Measurements from ENCODE around the gene FAHD1. TPM values are rescaled to one million over a fixed set of nuclear protein-coding genes. Genes with fewer than 3 reads are reported as not detected.
"Not testable (repeated sequence)": the region's sequence is repeated elsewhere in the genome, so short reads cannot be mapped to it uniquely, and the experiment has no call there.

FAHD1 gene
- total RNA-seq, 1 donor from 2014 or later, result 60.7 TPM

- DNase-seq (ENCODE audit: extremely low read depth, low read depth, low spot score), result no peak
Observed at GRCh38 chr16:1788708-1789100, 38.3 kb upstream of the FAHD1 start.

GRCh38 chr16:1789643-1790045, 37.4 kb upstream of the FAHD1 start:
- DNase-seq (ENCODE audit: extremely low read depth, low read depth, low spot score), result no peak

DNA sequence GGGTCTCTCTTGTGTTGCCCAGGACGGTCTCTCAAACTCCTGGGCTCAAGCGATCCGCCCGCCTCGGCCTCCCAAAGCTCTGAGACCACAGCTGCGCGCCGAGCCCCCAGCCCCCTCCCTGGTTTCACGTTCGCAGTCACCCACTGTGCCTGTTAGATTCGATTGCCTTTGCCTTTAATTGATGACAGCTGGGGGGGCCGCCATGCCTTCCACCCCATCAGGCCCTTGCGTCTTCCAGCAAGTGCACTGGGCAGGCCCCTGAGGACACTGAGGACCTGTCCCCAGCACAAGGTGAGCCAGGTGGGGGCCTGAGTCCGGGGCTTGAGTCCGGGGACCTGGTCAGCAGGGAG, 36.8 kb upstream of the FAHD1 start:
- DNase-seq (ENCODE audit: extremely low read depth, low read depth, low spot score), result no peak

GRCh38 chr16:1790611-1791255, 36.3 kb upstream of the FAHD1 start:
- DNase-seq (ENCODE audit: extremely low read depth, low read depth, low spot score), result no peak

DNA sequence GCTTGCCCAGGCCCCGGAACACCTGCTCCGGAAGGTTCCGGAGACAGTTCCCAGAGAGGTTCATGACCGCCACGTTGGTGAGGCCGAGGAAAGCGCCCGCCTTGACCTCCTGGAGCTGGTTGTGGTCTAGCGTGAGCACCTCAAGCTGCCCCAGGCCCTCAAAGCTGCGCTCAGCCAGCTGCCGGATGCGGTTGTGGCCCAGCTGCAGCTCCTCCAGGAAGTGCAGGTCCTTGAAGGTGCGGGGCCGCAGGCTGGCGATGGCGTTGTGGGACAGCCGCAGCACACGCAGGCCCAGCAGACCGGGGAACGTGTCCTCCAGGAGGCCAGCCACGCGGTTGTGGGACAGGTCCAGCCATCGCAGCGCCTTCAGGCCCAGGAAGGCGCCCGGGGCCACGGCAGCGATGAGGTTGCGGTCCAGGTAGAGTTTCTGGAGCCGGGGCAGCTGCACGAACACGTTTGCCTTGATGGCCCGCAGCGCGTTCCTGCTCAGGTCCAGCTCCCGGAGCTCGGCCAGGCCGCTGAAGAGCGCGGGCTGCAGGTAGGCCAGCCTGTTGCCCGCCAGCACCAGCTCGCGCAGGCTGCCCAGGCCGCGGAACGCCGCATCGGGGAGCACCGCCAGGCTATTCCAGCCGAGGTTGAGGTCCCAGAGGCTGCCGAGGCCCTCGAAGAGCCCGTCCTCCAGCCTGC, 35.6 kb upstream of the FAHD1 start:
- DNase-seq (ENCODE audit: extremely low read depth, low read depth, low spot score), result no peak

DNA sequence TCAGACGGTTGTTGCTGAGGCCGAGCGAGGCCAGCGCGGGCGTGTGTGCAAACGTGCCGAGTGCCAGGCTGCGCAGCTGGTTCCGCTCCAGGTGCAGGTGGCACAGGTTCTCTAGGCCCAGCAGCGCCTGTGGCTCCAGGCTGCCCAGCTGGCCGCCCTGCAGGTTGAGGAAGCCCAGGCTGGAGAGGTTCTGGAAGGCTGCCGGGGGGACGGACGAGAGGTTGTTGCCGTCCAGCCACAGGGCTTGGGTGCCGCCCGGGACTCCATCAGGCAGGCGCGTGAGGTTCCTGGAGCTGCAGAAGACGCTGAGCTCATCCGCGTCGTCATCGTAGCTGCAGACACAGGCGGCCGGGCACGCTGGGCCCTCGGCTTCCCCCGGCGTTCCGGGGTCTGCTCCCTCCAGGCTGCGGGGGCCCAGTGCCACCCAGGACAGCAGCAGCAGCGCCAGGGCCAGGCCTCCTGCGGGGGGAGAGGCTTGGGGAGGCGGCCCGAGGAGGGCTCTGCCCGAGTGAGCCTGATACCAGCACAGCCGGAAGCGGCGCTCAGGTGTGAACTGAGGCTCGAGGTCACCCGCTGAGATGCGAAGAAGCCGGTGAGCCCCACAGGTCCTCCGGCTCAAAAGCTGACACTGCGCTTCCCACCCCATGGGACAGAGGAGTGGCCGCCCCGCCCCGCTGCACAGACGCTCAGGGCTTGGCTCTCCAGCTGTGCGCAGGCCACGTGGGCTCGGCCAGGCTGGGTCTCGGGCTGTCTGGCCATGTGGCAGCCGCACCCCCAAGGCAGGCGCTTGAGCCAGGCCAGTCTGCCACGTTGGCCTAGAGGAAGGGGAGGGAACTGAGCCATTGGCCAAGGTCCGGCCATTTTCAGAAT, 34.8 kb upstream of the FAHD1 start:
- DNase-seq (ENCODE audit: extremely low read depth, low read depth, low spot score), result no peak

DNA sequence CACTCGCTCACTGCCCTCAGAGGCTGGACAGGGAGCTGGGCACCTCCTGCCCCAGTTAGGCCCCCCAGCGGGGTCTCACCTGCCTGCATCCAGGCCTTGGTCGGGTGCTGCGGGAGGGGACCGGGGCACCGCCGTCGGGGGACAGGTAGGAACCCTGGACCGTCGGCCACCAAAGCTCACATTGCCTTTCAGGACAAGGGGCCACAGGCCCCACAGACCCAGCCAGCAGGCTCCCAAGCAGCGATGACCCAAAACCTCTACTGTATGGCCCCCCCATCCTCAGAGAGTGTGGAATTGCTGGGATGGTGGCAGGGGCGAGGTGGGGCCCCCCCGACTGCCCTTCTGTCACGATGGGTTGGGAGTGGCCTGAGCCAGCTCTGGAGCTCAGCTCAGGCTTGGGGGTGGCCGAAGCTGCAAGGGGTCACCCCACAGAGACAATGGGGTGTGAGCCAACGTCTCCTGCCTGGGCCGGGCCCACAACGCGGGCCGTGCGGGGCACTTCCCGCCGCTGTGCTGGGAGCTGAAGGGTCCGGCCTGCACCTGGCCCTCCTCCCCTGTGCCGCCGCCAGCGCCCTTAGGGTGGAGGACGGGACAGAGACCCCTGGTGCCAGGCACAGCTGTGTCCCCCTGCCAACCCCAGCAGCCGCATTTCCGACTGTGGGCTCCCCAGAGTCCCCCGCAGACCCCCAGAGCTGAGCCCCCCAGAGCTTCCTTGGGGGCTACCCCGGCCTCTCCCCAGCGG, 34.0 kb upstream of the FAHD1 start:
- DNase-seq (ENCODE audit: extremely low read depth, low read depth, low spot score), result no peak

GRCh38 chr16:1793578-1794220, 33.3 kb upstream of the FAHD1 start, which contains the start of gene IGFALS:
Gene IGFALS, minus strand, starts transcription at chr16:1793705. Its CDS starts 53 bp downstream, at chr16:1793652.
- no peak for DNase-seq (ENCODE audit: extremely low read depth, low read depth, low spot score)

GRCh38 chr16:1794221-1794871, 32.7 kb upstream of the FAHD1 start:
- DNase-seq (ENCODE audit: extremely low read depth, low read depth, low spot score), result no peak

DNA sequence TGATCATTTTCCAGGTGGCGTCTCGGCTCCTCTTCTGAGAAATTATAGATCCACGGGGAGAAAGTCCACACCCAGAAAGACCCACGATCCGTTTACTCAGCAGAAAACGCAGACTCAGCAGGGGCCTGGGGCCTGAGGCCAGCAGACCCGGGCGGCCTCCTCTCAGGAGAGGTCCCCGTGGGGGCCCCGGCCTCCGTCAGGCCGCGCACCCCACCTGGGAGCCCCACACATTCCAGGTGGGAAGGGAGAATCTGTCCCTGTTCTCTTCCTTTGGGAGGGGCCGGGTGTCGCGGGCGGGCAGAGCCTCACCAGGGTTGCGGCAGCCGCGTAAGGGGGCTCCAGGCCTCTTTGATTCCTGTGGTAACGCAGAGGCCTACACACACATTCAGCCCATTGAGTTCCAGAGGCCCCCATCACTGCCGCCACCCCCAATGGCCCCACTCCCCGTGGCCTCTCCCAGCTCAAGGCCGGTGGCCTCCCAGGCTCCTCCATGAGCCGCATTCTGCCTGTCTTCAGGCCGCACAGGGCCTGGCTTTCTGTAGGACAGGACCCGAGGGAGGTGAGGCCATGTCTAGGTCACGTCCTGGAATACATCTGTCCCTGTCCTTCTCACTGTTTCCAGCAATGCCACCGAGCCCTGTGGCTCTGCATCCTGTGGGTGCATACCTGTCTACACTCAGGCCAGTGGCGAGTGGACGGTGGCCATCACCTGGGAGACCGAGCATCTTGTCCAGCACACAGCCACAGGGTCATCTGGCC, 31.9 kb upstream of the FAHD1 start:
- DNase-seq (ENCODE audit: extremely low read depth, low read depth, low spot score), result no peak

- not testable (repeated sequence) for DNase-seq (ENCODE audit: extremely low read depth, low read depth, low spot score)
Observed at GRCh38 chr16:1799263-1799662, 27.7 kb upstream of the FAHD1 start.

DNA sequence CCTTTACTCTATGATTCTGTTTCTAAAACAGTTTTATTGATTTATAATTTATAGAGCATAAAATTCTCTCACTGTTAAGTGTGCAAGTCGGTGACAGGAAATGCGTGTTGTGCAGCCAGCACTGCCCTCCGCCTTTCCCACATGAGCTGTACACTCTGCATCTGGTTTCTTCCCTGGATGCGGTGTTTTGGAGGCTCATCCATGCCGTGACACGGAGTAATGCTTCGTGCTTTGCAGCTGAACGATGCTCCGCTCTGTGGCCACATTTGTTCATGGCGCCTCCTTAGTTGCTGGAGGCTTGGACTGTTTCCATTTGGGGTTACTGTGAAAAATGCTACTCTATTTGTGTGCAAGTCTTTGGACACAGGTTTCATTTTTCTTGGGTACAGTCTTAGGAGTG, 26.3 kb upstream of the FAHD1 start:
- DNase-seq (ENCODE audit: extremely low read depth, low read depth, low spot score), result no peak

GRCh38 chr16:1807626-1808025, 19.4 kb upstream of the FAHD1 start:
- no peak for DNase-seq (ENCODE audit: extremely low read depth, low read depth, low spot score)

DNA sequence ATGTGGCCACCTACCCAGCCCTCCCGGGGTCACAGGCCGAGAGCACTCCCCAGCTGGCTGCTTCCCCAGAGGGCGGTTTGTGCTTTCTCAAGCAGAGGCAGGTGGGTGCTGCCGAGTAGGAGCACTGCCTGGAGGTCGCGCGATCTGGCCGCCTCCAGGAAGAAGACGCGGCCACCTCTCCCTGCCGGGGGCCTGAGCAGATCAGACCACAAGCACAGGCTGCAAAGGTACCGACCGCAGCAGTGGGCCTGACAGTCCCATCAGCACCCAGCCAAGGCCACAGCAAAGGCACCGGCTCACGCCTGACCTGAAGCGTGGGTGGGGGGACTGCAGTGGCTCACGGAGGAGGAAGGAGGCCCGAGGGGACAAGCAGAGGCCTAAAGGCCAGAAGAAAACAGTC, 18.3 kb upstream of the FAHD1 start:
- no peak for DNase-seq (ENCODE audit: extremely low read depth, low read depth, low spot score)

DNA sequence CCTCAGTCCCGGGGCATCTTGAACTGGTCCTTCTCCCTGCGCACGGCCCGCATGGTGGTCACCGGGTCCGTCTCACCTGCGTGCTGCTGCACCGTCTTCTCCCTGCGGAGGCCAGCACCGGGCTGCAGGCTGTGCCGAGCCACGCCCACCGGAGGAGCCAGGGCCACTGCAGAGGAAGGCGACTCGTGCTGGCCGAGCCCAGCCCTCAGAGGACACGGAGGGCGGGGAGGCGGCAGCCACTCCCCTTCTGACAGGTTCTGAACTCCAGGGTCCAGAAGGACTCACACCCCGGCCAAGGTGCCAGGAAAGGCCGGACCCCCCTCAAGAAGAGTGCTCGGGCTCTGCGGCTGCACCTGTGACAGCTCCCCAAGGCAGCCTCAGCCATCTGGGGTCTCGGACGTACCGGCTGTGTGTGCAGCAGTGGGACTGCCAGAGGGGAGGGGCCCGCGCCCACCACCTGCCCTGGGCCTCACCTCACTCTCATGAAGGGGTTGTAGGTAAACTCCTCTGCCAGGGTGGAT, 17.7 kb upstream of the FAHD1 start:
- no peak for DNase-seq (ENCODE audit: extremely low read depth, low read depth, low spot score)

DNA sequence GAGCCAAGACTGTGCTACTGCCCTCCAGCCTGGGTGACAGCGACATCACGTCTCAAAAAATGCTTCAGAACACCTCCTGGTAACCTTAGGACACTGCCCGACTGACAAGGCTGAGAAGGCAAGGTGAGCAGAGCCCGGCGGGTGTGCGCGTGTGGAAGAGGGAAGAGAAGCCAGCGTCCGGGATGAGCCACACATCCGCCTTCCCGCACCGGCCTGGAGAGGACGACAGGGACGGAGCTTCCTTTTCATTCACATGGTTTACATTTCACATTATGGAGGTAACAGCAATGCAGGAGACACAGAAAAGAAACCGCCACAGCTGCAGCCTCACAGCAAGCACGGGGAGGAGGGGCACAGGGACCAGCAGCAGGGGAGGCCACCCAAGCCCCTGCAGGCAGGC, 16.9 kb upstream of the FAHD1 start:
- no peak for DNase-seq (ENCODE audit: extremely low read depth, low read depth, low spot score)

DNA sequence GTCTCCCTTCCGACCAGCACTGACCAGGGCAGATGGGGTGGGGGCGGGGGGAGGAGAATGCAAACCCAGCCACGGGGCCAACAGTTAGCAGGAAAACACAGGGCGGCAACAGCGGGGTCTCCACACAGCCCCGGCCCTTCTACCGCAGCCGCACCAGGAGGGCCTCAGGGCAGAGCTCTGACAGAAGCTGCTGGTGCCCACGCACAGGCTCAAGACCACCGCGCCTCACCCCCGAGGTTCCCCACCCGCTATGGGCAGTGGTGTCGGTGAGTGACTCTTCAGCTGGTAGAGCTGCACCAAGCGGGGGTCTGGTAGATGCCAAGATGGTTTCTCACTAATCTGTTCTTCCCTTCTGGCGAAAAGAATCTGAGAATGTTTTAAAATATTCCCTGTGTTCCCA, 16.5 kb upstream of the FAHD1 start:
- DNase-seq (ENCODE audit: extremely low read depth, low read depth, low spot score), result no peak

DNA sequence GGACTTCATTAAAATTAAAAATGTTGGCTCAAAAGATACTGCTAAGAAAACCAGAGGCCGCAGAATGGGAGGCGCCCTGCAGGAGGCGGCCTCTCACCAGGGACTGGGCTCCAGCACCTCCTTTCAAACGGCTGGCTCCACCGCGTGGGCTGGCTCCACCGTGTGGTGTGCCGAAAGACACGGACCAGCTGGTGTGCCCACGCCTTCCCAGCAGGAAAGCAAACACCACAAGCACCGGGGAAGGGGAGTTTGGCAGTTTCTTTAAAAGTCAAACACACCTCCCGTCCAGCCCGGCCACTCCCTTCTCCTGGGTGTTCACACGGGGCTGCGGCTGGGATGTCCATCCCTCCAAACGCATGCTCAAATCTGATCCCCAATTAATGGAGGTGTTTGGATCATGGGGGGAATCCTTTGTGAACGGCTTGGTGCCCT, 14.3 kb upstream of the FAHD1 start:
- no peak for DNase-seq (ENCODE audit: extremely low read depth, low read depth, low spot score)

GRCh38 chr16:1815461-1815860, 11.5 kb upstream of the FAHD1 start:
- DNase-seq (ENCODE audit: extremely low read depth, low read depth, low spot score), result no peak

Measured in glomerular endothelial cell (primary cell).